Activated T-cell treated with anti-CD3 and anti-CD28 coated beads, Interleukin-2, amount 50 U/mL, for 72 hours (primary cell): ENCODE data around the gene PCK1. TPM values are rescaled to one million over a fixed set of nuclear protein-coding genes. Genes with fewer than 3 reads are reported as not detected.
"Not testable (repeated sequence)": the region's sequence is repeated elsewhere in the genome, so short reads cannot be mapped to it uniquely, and the experiment has no call there.

Experiments used
- ATAC-seq, 2 donors: fragments of 150-1000 bp; cut with Tn5 transposase; replicated peaks in 1 of 2; 2 replicates each; pipeline ENCODE4 v1.10.0; 2021; ENCODE audit warnings: moderate library complexity in 2 of 2, mild to moderate bottlenecking in 1 of 2
- DNase-seq, 2 donors: peaks; one replicate each; pipeline ENCODE4 v3.0.0; 2021 to 2022; ENCODE audit warnings: mixed read lengths in 1 of 2
- H3K27ac Mint-ChIP-seq: one replicate; pipeline ENCODE4 v1.8.0; 2022; ENCODE audit warnings: mild to moderate bottlenecking, moderate library complexity, mixed read lengths
- H3K27me3 Mint-ChIP-seq: one replicate; pipeline ENCODE4 v1.8.0; 2022; ENCODE audit warnings: low read depth, mixed read lengths
- H3K36me3 Mint-ChIP-seq, 2 donors: one replicate each; pipeline ENCODE4 v1.8.0; 2022; ENCODE audit warnings: mixed read lengths in 2 of 2, mild to moderate bottlenecking in 1 of 2; ENCODE audit not compliant: insufficient read depth in 2 of 2
- H3K4me1 Mint-ChIP-seq: one replicate; pipeline ENCODE4 v1.8.0; 2022; ENCODE audit warnings: low read depth, mixed read lengths
- H3K4me3 Mint-ChIP-seq, 2 donors: one replicate each; pipeline ENCODE4 v1.8.0; 2022; ENCODE audit warnings: mild to moderate bottlenecking in 2 of 2, mixed read lengths in 2 of 2, moderate library complexity in 2 of 2
- H3K9me3 Mint-ChIP-seq, 2 donors: one replicate each; pipeline ENCODE4 v1.8.0; 2022; ENCODE audit warnings: mixed read lengths in 2 of 2
- total RNA-seq, 2 donors: library from RNA; stranded (reverse); gene quantifications; one replicate each; pipeline ENCODE4 v1.2.3, GENCODE V29; 2022

PCK1 gene
- not detected for total RNA-seq

DNA sequence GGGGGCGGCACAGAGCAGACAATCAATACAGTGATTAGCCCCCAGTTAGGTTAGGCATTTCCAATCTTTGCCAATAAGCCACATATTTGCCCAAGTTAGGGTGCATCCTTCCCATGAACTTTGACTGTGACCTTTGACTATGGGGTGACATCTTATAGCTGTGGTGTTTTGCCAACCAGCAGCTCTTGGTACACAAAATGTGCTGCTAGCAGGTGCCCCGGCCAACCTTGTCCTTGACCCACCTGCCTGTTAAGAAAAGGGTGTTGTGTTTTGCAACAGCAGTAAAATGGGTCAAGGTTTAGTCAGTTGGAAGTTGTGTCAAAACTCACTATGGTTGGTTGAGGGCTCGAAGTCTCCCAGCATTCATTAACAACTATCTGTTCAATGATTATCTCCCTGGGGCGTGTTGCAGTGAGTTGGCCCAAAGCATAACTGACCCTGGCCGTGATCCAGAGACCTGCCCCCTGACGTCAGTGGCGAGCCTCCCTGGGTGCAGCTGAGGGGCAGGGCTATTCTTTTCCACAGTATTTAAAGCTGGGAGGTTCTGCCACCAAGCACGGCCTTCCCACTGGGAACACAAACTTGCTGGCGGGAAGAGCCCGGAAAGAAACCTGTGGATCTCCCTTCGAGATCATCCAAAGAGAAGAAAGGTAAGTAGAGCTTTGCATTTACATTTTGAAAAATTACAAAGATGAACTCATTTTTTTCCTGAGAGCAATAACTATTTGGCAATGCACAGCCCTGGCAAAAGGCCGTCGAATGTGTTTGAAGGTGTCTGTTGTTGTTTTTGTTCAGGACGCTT, at the start of gene PCK1:
Gene PCK1 (plus strand): TSS at position 557 of the 802 bp plus-strand sequence. CDS start 302 bp downstream, outside the sequence.
- DNase-seq (no peak), ATAC-seq (no peak)
- no peak within 1 kb of the TSS for H3K27ac Mint-ChIP-seq
- no peaks in the 10 kb centered on the region for H3K4me1 Mint-ChIP-seq
- H3K4me3 Mint-ChIP-seq, result no peak within 1 kb of the TSS
- no peaks in the 10 kb centered on the region for H3K9me3 Mint-ChIP-seq
- no peaks in the 10 kb centered on the region for H3K36me3 Mint-ChIP-seq
- H3K27me3 Mint-ChIP-seq, result peaks cover 52% of the 10 kb centered on the region

DNA sequence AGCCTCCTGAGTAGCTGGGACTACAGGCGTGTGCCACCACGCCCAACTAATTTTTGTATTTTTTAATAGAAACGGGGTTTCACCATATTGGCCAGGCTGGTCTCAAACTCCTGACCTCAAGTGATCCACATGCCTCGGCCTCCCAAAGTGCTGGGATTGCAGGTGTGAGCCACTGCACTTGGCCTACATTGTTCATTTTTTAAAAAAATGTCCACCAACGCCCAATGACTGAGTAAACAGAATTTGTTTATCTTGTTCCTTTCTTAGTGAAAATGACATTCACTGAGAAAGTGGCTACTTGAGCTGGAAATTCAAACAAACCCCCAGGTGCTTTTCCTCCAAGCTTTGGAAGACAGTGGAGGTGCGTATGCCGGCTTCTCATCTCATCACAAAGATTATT, 49.2 kb upstream of the PCK1 start:
- not testable (repeated sequence) for H3K27me3 Mint-ChIP-seq, H3K27ac Mint-ChIP-seq, DNase-seq, H3K4me1 Mint-ChIP-seq, ATAC-seq, H3K4me3 Mint-ChIP-seq, H3K36me3 Mint-ChIP-seq, H3K9me3 Mint-ChIP-seq

DNA sequence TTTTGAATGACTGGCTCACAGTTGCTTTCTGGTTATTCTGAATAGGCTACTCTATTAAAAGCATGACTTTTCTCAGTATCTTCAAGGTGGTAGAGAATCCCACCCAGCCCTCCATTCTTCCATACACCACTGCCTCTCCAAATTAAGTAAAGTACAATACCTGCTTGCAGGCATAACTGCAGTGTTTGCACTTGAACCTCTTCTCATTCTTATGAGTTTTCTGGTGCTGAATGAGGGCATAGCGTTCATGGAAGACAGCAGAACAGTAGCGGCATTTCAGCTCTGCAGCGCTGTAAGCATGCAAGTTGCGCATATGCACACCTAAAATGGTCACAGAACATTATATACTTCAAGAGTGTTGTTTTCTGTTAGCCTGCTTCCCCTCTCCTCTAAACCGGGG, 48.5 kb upstream of the PCK1 start:
- Mint-ChIP-seq H3K4me3 (no peak overlapping the region), H3K27ac (no peak overlapping the region), H3K27me3 (peaks cover 4% of the 10 kb centered on the region), H3K4me1 (no peaks in the 10 kb centered on the region), H3K36me3 (no peaks in the 10 kb centered on the region), H3K9me3 (no peaks in the 10 kb centered on the region)
- DNase-seq (no peak), ATAC-seq (no peak)

DNA sequence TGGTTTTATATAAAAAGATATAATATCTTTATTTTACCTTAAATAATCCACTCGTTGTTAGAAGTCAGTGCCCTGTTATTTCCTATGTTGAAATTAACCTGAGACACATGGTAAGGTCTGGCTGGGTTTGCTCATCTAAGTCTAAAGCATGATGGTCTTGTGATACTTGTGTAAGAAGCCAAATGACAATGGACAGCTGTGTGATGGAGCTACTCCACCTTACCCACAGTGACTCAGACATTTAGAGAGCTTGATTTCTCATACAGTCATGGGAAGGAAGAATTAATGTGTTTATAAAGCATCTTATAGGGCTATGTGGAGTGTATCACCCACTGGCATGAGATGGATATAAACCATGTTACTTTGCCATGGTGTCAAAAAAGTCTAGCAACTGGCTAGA, 47.7 kb upstream of the PCK1 start:
- Mint-ChIP-seq H3K9me3 (no peaks in the 10 kb centered on the region), H3K27ac (no peak overlapping the region), H3K36me3 (no peaks in the 10 kb centered on the region), H3K4me1 (no peaks in the 10 kb centered on the region), H3K4me3 (no peak overlapping the region), H3K27me3 (peaks cover 4% of the 10 kb centered on the region)
- no peak for ATAC-seq
- DNase-seq, result no peak

DNA sequence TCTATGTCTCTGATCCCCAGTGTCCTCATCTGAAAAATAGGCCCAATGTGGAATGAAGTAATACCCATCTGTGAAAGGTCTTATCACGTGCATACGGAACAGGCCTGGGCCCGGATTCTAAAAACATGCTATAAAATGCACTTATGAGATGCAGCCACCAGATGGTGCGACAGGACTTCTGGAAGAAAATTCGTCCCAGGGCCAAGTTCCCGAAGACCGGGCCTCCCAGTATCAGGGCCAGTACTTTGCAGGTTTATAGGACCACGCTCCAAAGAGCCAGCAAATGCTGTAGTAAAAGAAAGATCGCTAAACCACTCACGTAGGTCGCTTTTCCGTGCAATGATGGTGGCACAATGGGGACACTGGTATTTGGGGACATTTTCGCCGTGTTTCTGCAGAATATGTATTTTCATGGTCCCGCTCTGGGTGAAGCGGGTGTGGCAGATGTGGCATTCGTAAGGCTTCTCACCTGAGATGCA, 46.6 kb upstream of the PCK1 start:
- peaks cover 4% of the 10 kb centered on the region for H3K27me3 Mint-ChIP-seq
- no peaks in the 10 kb centered on the region for H3K4me1 Mint-ChIP-seq
- H3K9me3 Mint-ChIP-seq, result no peaks in the 10 kb centered on the region
- no peak overlapping the region for H3K27ac Mint-ChIP-seq
- no peak overlapping the region for H3K4me3 Mint-ChIP-seq
- ATAC-seq (no peak), DNase-seq (peak; percentile 30 to 31)
- no peaks in the 10 kb centered on the region for H3K36me3 Mint-ChIP-seq

DNA sequence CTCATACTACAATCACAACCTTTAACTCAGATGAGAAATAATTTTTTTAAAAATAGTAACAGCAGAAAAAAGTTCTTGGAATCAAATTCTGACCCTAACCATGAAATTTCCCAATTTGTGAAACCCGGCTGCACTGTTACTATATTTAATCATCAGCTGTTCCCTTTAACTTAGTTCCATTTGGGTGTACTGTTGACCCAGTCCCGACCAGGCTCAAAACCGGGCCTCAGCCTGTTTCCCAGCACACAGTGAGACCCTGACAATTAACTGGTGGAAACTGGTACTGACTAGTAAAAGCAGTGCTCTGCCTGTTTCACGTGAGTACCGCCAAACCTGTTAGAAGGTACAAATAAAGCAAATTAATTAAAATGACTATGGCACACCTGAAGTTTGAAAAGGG, 43.0 kb upstream of the PCK1 start:
- no peak overlapping the region for H3K4me3 Mint-ChIP-seq
- no peaks in the 10 kb centered on the region for H3K9me3 Mint-ChIP-seq
- no peak overlapping the region for H3K27ac Mint-ChIP-seq
- no peaks in the 10 kb centered on the region for H3K36me3 Mint-ChIP-seq
- H3K4me1 Mint-ChIP-seq, result peaks cover 7% of the 10 kb centered on the region
- DNase-seq (no peak), ATAC-seq (no peak)
- H3K27me3 Mint-ChIP-seq, result peaks cover 8% of the 10 kb centered on the region

DNA sequence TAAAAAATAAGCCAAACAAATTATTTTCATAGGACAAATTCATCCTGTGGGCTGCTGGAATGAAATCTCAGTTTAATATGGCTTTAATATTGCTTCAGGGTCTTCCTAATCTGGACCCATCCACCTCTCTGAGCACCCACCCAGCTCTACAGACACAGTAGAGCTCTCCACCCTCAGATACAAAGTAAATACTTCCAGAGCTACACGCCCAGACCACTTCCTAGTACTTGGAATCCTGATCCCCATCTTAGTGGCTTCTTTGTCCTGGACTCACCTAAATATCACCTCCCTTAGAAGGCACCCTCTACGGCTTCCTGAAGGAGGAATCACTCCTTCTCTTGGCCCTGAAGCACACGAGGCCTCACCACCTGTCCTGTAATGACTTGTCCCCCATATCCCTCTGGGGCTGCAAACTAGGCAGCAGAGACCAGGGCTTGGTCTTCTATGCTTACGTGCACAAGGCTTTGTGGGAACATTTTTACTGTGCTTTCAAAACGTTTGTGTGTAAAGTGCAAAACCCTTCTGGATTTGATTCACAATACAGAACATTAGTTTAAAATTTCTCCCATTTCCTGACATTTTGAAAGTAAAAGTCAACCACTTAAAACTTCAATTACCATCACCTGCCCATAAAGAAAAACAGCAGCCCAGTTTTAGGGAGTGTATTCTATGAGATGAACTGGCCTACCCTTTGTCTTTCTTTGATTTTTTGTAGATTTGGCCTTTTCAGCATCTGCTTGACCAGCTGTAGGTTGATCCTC, 38.4 kb upstream of the PCK1 start:
- H3K27ac Mint-ChIP-seq, result no peak overlapping the region
- H3K4me1 Mint-ChIP-seq, result peaks cover 11% of the 10 kb centered on the region
- no peak overlapping the region for H3K4me3 Mint-ChIP-seq
- H3K36me3 Mint-ChIP-seq, result no peaks in the 10 kb centered on the region
- ATAC-seq (peak; percentile 86 to 96), DNase-seq (peak; percentile 15 to 19)
- H3K27me3 Mint-ChIP-seq, result peaks cover 14% of the 10 kb centered on the region
- no peaks in the 10 kb centered on the region for H3K9me3 Mint-ChIP-seq

DNA sequence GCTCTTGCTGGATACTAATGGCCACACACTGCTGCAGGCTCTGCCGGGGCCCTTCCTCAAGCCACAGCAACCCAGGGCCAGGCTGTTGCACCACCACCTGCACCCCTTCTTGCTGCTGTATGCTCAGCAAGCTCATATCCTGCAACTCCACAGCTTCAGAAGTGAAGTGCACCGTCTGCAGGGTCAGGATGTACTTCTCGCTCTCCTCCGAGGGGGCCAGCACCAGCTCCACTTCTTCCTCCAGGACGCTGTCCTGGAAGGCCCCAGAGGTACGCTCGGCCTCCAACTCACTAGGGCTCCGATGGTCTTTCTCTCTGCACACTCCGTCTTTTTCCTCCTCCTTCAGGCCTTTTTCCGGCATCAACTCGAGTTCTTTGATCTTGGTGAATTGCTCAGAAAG, 37.1 kb upstream of the PCK1 start:
- H3K4me3 Mint-ChIP-seq, result no peak overlapping the region
- H3K36me3 Mint-ChIP-seq, result no peaks in the 10 kb centered on the region
- ATAC-seq (no peak), DNase-seq (no peak)
- peaks cover 14% of the 10 kb centered on the region for H3K27me3 Mint-ChIP-seq
- peaks cover 11% of the 10 kb centered on the region for H3K4me1 Mint-ChIP-seq
- H3K27ac Mint-ChIP-seq, result no peak overlapping the region
- no peaks in the 10 kb centered on the region for H3K9me3 Mint-ChIP-seq

DNA sequence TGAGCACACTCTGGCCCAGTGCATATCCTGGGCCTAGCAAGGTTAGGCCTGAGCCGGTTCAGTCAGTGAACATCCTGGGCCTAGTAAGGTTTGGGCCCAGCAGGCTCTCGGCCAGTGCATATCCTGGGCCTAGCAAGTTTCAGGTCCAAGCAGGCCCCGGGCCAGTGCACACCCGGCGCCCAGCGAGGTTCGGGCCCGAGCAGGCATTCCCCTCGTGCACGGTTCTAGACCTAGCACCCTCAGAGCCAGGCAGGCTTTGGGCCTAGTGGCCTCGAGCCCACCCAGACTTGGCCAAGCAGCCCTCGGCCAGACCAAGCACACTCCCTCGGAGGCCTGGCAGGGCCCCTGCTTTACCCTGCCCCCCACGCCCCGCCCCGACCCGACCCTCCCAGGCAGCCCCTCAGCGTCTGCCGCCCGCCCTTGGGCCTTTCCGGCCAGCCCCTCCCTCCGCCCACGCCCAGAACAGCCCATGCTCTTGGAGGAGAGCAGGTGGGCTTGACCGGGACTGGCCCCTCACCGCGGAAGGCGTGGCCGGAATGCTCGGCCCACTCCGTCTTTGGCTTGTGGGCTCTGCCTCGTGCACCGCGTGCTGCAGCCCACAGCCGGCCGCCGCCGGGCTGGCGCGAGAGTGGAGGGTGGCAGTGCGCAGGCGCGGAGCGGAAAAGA, 36.3 kb upstream of the PCK1 start, which contains the start of gene CTCFL:
Gene CTCFL (minus strand): TSS at position 630 of the 666 bp plus-strand sequence. CDS start 935 bp downstream, outside the sequence.
- H3K4me1 Mint-ChIP-seq, result peaks cover 11% of the 10 kb centered on the region
- ATAC-seq, result no peak

DNA sequence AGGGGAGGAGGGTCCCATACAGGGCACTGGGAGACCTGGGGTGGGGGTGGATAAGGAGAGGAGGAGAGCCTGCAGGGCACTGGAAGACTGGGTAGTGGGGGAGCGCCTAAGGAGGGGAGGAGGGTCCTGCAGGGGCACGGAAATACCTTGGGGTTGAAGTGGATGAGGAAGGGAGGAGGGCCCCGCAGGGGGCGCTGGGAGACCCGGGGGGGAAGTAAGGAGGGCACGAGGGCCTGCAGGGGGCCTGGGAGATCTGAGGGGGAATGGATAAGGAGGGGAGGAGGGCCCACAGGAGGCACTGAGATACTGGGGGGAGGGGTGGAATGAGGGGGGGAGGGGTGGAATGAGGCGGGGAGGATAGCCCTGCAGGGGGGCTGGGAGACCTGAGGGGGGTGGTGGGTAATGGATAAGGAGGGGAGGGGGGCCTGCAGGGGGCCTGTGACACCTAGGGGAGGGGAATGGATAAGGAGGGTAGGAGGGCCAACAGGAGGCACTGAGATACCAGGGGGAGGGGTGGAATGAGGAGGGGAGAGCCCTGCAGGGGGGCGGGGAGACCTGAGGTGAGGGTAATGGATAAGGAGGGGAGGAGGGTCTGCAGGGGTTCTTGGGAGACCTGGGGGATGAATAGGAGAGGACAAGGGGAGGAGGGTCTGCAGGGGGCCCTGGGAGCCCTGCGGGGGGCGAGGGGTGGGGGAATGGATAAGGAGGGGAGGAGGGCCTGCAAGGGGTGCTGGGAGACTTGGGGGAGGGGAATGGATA, 35.4 kb upstream of the PCK1 start:
- peaks cover 11% of the 10 kb centered on the region for H3K4me1 Mint-ChIP-seq
- DNase-seq (no peak), ATAC-seq (no peak)
- peaks cover 12% of the 10 kb centered on the region for H3K27me3 Mint-ChIP-seq
- no peaks in the 10 kb centered on the region for H3K36me3 Mint-ChIP-seq
- no peak overlapping the region for H3K27ac Mint-ChIP-seq
- no peaks in the 10 kb centered on the region for H3K9me3 Mint-ChIP-seq
- no peak overlapping the region for H3K4me3 Mint-ChIP-seq

More for the DNA sequence above, 36.3 kb upstream of the PCK1 start, which contains the start of gene CTCFL:
- H3K27ac Mint-ChIP-seq, result no peak within 1 kb of the TSS
- no peak for DNase-seq
- no peaks in the 10 kb centered on the region for H3K9me3 Mint-ChIP-seq
- no peak within 1 kb of the TSS for H3K4me3 Mint-ChIP-seq
- peaks cover 14% of the 10 kb centered on the region for H3K27me3 Mint-ChIP-seq
- no peaks in the 10 kb centered on the region for H3K36me3 Mint-ChIP-seq

DNA sequence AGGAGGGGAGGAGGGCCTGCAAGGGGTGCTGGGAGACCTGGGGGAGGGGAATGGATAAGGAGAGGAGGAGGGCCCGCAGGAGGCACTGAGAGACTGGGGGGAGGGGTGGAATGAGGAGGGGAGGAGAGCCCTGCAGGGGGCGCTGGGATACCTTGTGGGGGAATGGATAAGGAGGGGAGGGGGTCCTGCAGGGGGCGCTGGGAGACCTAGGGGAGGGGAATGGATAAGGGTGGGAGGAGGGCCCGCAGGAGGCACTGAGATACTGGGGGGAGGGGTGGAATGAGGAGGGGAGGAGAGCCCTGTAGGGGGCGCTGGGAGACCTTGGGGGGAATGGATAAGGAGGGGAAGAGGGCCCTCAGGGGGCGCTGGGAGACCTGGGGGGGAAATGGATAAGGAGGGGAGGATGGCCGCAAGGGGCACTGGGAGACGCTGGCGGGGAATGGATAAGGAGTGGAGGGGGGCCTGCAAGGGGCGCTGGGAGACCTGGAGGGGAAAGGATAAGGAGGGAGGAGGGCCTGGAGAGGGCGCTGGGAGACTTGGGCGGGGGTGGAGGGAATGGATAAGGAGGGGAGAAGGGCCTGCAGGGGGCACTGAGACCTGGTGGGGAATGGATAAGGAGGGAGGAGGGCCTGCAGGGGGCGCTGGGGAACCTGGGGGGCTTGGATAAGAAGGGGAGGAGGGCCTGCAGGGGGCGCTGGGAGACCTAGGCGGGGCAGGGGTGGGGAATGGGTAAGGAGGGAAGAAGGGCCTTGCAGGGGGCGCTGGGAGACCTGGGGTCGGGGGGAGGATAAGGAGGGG, 34.6 kb upstream of the PCK1 start:
- ATAC-seq, result no peak
- H3K27me3 Mint-ChIP-seq, result peaks cover 6% of the 10 kb centered on the region

More for the DNA sequence above, 34.6 kb upstream of the PCK1 start:
- no peaks in the 10 kb centered on the region for H3K9me3 Mint-ChIP-seq
- H3K4me1 Mint-ChIP-seq, result peaks cover 11% of the 10 kb centered on the region
- H3K27ac Mint-ChIP-seq, result no peak overlapping the region
- DNase-seq, result peak; percentile 19 to 29
- no peak overlapping the region for H3K4me3 Mint-ChIP-seq
- H3K36me3 Mint-ChIP-seq, result no peaks in the 10 kb centered on the region
